Adrenal gland (tissue), 5 donors: ENCODE data around the gene RBM23.

ENCODE experiments used
- CTCF ChIP-seq, 6 experiments: fragments of 450-650 bp in 4 of 6; fragments of 200-600 bp in 2 of 6; sonication (generic) in 1 of 6; IDR thresholded peaks; 1 replicate in 5 of 6; 2 replicates in 1 of 6; pipeline versions ENCODE4 v1.5.1 to v1.8.0; 2016 to 2021; ENCODE audit warnings: antibody characterized with exemption in 6 of 6, mild to moderate bottlenecking in 2 of 6, moderate library complexity in 1 of 6
- POLR2A ChIP-seq, 2 donors: fragments of 450-650 bp; IDR thresholded peaks; one replicate each; pipeline ENCODE4 v1.6.1; 2017; ENCODE audit warnings: antibody characterized with exemption in 2 of 2, mild to moderate bottlenecking in 2 of 2, moderate library complexity in 1 of 2
- donor health status: DM: no; HTN: no; CAD: no.

DNA sequence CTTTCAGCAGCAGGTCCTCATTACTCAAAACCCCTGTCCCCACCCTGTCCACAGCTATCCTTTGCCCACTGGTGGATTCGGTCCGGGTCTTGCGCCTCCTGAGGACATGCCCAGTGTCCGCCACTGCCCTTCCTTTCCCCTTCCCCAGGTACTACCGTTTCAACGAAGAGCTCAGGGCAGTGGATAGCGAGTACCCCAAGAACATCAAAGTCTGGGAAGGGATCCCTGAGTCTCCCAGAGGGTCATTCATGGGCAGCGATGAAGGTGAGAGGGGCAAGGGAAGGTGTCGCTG, 73.9 kb downstream of the RBM23 start:
- TF ChIP-seq CTCF (IDR thresholded peaks at IDR 0.05) (no peak), POLR2A (IDR thresholded peaks at IDR 0.05) (no peak)
